HG03469 (cell line): ENCODE results near the gene PHF12.

Source experiments
- ATAC-seq: cut with Tn5 transposase; IDR thresholded peaks from one replicate; pipeline ENCODE4 v1.9.1; 2021; ENCODE audit warnings: mild to moderate bottlenecking, moderate library complexity, moderate number of reproducible peaks; ENCODE audit not compliant: unreplicated experiment

The PHF12 gene

DNA sequence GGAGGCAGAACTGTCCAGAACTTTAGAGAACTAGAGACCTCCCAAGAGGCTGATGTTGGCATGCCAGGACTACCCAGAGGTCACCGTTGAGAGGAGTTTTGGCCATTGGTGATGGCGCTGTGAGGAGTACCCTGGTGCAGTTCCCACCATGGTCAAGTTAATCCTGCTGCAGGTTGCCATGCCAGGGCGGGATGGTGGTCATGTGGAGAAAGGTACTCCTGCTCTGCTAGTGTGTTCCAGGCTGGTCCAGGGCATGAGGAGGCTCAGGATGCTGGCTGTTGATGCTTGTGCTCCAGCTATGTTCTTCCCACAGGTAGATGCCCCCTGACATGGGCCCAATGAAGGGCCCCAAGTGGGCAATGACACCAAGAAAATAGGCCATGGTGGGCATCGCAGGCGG is 4.1 kb upstream of the PHF12 start:
- ATAC-seq: no peak

DNA sequence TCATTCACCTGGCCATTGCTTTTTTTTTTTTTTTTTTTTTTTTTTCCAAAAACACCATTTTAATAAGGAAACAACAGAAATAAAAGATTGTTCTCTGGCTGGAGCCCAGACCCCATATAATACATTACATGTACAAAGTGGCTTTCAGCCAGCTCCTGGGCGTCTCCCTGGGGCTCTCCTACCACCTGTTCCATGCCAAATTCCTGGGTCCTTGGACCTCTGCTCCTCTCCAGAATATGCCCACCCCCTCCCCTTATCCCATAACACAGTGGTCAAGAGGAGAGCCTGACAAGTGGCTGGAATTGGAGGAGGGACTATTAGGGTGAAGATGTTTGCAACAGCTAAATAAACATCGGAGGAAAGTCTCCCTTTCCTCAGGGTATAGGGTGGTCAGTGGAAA is 3.6 kb upstream of the PHF12 start:
- no peak for ATAC-seq

DNA sequence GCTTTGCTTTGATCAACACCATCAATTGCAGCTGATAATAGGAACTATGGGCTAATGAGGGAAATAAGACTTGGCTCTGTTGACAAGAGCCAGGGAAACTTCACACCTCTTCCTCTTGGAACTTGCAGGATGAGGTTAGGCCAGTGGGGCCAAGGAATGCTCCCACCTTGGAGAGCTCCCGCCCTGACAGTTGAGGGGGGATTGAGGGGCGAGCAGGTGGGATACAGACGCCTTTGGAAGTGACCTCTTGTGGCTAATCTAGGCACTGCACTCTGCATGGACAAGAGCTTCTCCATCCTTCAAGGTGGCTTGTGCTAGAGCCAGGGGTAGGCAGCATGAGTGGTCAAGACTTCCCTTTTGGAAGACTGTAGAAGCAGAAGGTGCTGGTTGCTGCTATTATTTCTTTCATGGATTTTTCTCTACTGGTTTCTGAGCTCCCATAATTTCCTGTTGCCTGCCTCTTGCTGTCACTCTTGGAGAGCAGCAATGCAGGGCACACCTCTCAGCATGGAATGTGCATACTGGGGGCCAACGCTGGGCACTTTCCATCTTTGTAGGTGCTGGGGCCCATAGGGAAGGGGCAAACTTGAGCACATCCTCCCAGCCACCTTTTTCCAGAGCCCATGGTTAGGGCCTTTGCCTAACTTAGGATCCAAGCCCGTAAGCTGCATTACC is 2.3 kb upstream of the PHF12 start:
- no peak for ATAC-seq

DNA sequence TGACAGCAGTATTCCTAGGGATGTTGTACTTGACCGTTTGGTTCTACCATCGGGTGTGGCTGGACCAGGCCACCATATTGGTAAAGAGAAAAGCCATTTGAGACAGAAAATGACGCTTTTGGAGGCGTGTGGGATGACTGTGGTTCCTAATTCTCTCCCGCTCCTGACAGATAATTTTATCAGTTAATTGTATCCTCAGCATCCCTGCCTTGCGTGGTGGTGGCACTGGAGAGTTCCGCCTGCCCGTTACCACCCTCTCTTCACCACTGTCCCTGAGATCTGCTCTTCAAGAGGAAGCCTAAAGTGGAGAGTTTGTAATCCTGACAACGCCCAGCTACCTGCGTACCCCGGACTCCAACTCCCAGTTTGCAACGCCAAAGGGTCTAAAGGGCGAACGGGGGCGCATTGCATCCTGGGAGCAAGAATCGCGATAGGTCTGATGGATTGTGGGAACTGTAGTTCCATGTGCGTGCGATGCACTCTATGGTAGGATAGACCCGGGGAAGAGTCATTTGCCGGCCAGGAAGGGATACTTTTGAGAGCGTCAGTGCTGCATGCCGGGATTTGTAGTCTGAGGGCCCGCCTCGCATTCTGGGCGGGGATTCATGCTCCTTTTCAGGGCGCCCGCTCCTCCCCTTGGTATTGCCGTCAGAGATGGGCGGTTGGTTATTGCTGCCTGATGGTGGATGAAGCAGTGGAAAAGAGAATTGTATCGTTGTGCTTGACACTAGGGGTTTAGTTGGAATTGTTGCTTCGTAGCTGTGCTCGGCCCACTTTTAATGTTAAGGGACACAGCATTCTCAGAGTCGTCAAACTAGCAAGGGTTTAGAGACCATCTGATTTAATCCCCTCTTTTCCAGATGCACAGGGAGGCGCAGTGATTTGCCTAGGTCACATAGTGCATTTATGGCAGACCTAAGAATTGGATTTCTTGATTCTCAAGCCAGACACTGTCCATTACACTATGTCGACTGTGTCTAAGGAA is 965 bp upstream of the PHF12 start:
- ATAC-seq: peak; percentile 42

DNA sequence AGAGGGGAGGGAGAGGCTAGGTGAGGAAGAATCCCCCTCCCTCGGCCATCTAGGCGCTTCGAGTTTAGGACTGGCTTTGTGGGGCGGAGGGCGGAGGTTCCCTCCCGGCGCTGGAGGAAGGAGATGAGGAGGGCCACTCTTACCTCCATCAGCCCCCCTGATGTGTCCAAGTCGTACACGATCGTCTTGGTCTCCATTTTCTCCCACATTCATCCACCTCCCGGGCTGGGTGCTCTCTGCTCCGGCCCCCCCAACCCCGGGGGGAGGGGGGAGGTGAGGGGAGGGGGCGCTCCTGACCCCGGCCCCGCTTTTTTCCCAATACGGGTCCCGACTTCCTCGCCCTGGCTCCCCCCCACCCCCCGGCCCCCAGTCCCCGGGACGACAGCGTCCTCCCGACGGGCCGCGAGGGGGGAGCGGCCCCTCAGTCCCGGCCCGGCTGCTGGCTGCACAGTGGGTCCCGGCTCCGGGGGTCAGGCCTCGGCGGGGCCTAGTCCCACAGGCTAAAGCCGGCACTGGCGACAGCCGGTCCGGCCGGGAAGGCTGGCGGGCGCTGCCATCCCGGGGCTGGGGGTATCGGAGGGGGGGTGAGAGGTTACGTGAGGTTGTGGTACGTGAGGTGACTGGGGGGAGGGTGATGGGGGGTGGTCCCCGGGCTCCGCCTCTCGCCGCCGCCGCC is 428 bp downstream of the PHF12 start:
- ATAC-seq: no peak

DNA sequence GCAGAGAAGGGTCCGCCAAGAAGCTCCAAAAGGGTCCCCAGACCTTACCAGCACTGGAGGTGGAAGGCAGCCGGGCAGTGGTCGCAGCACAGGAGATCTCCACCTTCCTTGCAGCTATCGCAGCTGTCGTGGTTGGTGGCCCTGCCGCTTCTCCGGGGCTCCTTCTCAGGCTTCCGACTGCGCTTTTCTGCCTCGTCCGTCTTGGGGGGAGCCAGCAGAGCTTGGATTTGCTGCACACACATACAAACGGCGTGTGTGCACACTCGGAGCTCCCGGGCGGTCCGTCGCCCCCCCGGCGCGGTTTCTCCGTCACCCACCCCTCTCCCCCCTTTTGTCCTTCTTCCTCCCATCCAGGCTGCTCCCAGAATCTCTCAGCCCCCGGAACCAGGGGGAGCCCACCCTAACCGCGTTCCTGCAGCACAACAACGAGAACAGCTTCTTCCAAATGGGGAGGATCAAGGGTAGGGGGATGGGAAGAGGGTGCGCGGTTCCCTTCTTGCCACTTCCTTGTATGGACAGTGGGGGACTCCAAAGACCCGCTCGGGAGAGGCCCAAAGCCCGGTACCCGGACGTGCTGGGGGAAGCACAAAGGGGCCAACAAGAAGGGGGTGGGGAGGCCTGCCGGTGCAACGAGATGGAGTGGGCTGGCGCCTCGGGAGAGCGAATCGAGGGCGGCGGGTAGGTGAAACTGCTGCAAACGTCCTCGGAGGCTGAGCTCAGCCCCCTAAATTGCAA is 1.1 kb downstream of the PHF12 start:
- no peak for ATAC-seq

DNA sequence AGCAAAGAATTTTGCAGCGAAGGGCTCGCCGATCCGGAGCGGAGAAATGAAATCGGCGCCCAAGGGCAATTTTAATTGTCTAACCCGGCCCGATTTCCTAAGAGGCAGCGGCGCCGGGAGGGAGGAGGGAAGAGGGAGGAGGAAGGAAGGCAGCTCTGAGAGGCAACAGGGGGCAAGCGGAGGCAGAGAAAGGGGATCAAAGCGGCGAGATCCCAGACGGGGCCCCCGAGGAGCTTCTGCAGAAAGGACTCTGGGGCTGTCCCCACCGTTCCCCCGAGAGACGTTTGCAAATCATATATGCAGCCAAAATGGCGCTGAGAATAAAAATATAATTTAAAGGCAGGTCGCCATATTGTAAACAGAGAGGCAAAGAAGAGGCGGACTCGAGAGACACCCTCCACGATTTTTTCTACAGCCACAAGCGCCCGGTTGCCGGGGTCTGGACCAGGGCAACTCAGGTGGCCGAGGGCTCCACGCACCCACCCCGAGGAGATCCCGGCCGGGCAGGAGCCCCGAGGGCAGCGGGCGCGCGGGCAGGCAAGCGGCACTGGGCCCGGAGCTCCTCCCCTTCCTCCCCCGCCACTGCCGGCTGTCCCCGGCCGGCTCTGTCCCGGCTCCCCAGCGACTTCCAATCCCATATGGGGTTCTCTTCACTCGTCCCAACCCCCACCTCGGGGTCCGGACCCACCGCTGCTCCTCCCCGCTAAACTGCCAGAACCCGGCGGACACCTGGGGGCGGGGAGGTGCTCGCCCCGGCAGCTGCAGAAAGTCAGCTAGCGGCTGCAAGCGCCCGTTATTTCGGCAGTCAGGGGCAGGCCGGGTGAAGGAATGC is 1.9 kb downstream of the PHF12 start:
- ATAC-seq: no peak

DNA sequence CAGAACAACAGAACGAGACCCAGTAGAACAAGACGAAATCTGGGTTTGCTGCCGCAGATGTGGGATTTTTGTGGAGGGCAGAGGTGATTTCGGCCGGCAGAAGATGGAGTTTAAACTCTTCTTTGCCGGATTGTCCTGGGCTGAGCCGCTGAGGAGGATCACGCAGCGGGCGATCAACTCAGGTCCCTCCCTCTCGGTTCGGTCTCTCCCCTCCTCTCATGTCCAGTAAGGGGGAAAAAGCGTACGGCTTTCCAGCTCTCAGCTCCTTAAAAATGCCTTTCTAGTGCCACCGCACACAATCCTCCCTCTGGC is 2.5 kb downstream of the PHF12 start:
- ATAC-seq: no peak

DNA sequence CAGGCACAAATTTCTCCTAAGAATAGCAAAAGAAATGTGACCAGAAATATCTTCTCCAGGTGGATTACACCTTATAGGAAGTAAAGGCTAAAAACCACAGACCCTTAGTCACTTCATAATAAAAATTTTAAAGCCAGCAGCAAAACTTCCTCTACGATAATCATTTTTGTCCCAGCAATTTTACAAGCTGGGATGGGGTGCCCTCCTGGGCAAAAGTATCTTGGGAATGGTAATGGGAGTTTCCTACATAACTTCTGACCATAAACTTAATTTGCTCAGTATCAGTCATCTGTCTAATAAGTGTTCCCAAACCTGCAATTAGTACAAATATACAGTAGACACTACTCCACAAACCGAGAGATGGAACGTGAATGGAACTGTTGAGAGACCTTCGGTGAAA is 3.0 kb downstream of the PHF12 start:
- ATAC-seq: no peak

DNA sequence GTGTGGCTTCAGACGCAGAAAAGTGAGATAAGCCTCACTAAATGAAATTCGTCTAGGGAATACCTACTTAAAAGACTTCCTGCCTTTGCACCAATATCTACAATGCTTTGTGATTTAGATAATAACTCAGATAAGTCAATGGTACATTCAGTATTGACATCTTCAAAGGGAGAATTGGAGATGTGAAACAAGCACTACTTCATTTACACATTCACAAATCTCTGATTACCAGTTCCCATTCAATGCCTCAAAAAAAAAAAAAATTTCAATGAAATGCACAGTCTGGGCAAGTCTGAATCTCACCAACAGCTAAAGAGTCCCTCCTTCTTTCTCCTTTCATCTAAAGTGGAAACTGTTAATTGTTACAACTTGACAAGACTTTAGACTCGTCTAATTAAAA is 3.7 kb downstream of the PHF12 start:
- no peak for ATAC-seq

DNA sequence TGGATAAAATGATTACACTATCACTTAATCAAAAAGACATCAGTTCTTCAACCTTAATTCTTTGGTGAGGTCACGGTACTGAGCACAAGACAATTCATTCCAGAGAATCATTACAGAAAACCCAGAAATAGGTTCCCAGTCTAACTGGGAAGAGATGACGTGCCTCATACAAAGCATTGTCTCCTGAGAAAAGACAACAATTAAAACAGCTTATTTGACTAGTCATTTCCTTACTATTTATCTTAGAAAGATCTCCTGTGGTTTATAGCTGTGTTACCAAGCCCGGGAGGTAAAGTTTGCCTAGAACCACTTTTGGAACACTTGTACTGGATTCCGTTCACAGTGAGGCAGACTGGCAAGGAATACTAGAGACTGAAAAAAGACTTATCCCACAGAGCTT is 5.1 kb downstream of the PHF12 start:
- ATAC-seq: no peak

DNA sequence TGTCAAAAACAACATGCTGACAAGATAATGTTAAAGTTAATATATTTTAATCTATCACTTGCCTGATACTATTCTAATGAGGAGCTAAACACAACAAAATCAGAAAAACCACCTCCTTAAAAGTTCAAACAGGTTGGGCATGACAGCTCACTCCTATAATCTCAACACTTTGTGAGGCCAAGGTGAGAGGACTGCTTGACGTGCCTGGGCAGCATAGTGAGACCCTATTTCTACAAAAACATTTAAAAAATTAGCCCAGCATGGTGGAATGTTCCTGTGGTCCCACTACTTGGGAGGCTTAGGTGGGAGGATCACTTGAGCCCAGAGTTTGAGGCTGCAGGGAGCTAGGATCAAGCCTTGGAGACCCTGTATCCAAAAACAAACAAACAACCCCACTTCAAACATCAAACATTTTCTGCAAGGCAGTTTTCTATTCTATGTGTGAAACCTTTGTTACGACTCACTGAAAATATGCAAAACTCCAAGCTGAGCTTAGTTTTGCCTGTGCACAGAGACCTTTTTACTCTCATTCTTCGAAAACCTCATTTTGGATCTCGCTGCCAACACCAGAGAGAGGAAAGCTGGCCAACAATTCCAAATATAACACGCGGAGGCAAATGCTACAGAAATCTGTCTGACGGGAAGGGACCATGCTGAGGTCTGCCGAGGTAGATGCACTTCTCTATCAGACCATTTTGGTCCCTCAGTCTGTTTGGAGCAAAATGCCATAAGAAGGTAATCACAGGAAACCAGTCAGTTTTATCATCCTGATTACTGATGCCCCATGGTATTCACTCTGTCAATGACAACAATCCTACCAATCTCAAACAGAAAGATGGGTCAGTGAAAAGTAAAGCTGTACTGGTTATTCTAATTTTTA is 6.2 kb downstream of the PHF12 start:
- no peak for ATAC-seq

DNA sequence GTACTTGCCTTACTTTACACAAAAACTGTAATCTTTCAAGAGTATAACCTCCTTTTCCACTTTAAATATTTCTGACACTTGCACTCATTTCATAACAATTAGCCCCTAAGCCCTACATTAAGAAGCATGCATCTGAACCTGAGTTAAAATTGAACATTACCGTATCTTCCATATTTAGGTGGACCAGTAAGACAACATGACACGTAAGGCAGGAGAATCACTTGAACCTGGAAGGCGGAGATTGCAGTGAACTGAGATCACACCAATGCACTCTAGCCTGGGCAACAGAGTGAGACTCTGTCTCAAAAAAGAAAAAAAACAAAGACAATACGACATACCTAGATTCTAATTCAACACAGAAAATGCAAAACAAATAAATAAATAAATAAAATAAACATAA is 7.0 kb downstream of the PHF12 start:
- no peak for ATAC-seq

DNA sequence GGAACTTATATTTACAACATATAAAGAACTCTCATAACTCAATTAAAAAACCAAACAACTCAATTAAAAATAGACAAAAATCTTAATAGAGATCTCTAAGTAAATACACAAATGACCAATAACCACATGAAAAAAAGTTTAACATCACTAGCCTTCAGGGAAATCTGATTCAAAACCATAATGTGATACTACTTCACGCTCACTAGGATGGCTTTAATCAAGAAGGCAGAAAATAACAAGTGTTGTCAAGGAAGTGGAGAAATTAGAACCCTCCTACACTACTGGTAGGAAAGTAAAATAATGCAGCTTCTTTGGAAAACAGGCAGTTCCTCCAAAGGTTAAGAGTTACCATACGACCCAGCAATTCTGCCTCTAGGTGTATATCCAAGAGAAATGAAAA is 8.4 kb downstream of the PHF12 start:
- ATAC-seq: no peak

DNA sequence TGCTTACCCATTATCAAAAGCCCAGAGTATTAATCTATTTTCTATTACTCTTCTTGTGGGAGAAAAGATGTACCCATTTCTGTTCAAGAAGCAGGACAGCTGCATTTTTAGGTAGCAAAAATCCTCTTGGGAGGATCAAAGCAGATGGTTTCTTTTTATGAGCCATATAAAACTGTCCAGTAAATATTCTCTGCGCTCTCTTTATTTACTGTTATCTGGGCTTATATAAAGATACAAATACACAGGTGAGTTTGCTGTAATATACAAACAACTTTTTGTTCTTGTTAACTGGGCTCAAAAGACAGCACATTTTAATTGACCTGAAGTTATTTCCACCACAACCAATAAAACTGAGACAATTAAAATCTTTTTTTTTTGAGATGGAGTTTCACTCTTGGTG is 10.1 kb downstream of the PHF12 start:
- ATAC-seq: no peak

DNA sequence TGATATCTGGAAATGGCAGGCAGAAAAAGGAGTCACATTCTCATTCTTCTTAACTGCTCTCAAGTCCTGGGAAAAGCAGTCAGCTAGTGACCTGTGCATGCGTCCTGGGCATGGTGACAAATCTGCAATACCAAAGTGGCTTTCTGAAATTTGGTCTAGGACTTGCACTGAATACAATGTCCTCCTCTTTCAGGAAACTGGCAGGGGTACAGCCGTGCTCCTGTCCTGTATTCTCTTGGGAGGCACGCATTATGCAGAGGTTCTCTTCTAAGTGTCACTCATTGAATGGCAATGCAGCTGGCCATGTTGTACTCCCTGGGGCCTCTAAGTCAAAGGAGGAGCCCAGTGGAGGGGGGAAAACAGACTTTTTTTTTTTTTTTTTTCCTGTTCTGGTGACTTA is 10.6 kb downstream of the PHF12 start:
- ATAC-seq: no peak

DNA sequence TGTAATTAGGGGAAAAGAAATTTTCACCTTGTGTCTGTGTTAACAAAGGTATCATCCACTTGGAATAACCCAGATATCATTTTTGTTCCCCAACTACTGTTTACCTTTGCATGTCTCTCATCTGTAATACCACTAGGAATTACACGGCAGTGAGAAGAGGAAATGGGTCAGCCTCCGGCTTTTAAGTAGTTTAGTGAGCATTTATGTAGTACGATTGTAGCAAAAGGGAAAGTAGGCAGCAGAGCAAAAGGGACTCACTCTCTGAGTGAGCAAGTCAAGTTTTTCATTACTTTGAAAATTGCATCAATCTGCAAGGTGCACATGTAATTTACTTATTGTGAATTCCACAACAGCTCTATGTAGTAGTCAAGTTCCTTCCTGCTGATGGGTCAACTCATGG is 11.2 kb downstream of the PHF12 start:
- ATAC-seq: no peak

DNA sequence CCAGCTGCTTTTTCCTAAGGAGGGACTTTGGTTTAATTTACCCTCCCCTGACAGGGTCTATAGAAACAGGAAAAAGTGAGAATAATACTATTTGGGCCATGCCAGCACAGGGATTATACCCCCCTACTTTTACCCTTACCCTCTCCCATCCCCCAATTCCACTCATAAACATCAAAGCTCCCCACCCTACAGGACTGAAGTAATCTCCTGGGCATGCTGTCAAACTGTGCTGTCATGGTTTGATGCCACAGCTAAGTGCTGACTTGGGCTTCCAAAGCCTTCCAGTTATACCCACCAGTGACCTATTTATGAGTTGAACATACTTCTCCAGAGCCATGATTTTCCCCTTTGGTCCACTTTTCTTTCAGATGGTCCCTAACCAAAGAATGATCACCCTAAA is 12.8 kb downstream of the PHF12 start:
- no peak for ATAC-seq

DNA sequence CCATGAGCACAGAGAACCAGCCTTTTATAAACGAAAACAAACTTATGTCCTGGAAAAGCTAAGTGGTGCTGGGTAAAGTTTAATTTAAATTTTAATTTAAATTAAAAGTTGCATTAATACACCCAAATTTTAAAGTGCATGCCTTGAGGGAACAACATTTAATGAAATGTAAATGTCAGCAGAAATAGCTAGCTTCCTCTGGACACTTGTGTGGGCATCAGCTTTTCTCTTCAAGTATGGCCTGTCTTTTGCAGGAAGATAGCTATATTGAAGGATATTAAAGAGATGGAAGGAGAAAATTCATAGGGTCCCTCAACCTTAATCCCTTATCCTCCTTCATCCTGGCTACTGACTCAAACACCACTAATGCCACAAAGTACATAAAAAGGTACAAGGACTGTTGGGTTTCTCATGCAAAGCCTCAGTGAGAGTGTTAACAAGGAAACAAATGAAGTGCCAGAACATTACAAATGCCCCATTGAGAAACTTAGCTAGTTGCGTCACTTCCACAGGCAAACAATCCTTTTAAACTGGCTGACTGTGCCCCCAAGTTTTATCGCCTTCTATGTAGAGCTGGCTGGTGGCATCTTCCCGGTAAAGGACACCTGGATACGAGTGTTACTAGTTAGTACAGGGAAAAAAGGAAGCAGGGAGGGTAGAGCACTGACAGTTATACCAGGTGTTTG is 14.1 kb downstream of the PHF12 start:
- no peak for ATAC-seq
